ENCODE results near the gene PTPN7.
"Not testable (repeated sequence)": the region's sequence is repeated elsewhere in the genome, so short reads cannot be mapped to it uniquely, and the experiment has no call there.

Gene PTPN7

DNA sequence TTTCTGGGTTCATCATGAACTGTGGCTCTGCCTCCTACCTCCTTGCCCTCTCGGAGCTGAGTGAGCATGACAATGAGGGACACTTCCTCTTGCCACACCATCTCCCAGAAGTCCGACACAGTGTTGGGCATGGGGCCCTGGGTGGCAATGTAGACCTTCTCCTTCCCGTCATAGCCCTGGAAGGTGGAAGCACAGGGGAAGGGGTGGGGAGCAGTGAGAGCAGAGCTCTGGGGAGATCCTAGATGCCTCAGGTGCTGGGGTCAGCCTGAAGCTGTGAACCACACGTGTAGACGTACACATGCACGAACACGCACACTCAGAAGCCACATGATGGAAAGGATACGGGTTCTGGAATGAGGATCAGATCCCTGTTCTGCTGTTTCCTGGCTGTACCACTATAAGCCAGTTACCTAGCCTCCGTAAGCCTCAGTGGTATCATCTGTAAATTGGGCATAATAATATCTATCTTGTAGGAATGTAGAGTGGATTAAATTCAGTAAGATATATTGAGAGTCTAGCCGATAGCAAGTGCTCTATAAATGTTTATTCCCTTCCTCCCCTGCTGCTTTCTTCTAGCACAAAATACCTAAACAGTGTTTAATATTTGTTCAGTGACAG is 6.1 kb downstream of the PTPN7 start:
- no peak for DNase-seq

GRCh38 chr1:202153284-202153683 is 7.1 kb downstream of the PTPN7 start:
- DNase-seq = no peak

DNA sequence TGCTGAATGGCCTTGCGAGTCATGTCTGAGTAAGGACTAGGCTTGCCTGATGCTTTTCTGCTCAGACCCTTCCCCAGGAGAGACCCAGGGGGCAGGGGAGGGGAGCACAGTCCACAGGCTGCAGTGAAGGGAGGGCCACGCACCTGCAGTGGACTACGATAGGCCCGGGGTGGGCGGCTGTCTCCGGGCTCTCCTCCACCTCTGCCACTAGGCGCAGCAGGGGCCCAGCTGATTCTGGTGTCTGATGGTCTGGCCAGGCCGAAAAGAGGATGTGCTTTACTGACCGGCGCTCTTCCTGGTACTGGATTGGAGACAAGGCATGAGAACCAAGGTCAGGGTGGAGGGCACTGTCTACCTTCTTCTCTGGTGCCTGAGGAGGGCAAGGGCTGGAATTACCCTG is 8.0 kb downstream of the PTPN7 start:
- no peak for DNase-seq

GRCh38 chr1:202151045-202151444 is 9.4 kb downstream of the PTPN7 start:
- no peak for DNase-seq

DNA sequence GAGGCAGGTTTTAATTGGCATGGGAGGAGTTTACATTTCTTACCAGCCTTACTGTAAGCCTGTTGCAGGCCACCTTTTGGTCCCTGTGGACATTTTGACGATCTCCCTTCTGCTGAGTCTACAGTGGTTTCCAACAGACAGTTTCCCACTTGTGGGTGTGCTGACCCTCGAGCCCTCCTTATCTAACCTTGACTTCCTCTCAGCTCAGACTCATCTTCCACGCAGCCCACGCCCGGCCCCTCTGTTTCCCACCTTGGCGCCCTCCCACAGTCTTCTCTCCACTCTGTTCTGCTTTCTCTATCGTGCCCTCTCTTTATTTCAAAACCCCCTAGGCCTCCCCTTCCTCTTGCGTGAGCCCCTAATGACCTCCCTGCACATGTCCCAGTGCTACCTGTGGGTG is 9.8 kb downstream of the PTPN7 start:
- no peak for DNase-seq

DNA sequence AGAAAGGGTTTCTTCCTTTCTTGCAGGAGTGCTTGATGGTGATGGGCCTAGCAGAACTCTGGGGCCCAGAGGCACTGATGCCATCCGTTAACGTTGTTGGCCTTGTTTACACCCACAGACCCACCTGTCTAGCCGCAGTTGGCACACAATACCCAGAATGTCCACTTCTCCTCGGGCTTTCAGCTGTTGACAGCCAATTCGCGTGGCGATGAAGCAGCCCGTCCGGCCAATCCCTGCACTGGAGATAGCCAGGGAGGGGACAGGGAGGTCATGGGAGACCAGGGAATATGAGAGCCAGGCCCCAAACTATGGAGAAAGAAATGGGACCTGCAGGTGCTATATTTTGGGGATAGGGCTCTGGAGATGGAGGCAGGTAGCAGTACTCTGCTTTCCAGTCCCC is 10.2 kb downstream of the PTPN7 start:
- no peak for DNase-seq

- no peak for DNase-seq
These were observed 10.8 kb downstream of the PTPN7 start for GRCh38 chr1:202149566-202149965.

DNA sequence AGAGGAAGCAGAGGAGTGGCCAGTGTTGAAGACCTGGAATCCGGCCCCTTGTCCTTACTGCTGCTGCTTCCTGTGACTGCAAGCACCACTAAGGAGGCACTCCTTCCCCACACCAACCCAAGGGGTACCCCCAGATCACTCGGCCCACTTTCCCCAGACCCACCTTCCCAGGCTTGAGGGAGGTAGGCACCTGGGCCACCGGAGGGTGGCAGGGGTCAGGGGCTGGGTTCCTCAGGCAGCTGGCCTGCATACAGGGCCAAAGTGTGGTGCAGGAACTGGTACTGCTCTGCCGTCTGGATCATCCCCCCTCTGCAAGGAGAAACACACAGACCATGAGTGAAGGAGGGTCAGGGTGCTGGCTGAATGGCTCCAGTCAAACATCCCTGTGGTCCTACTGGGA is 12.0 kb downstream of the PTPN7 start:
- DNase-seq = no peak

DNA sequence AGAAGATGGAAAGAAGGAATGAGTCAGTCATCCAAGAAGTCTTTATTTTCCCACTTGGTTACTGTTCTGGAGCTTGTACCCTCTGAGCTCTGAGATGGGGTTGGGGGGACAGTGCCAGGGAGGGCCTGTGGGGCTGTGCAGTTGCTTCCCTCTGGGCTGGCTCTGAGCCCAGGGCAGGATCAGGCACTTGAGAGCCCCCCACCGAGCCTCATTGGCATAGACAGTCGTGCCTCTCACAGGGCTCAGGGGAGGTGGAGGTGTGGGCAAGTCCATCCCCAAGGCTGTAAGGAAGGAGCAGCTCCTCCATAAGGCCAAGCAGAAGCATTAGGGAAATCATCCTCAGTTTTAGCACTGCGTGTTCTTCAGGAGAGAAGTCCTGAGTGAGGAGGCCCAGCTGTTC is 13.4 kb downstream of the PTPN7 start:
- DNase-seq = no peak

DNA sequence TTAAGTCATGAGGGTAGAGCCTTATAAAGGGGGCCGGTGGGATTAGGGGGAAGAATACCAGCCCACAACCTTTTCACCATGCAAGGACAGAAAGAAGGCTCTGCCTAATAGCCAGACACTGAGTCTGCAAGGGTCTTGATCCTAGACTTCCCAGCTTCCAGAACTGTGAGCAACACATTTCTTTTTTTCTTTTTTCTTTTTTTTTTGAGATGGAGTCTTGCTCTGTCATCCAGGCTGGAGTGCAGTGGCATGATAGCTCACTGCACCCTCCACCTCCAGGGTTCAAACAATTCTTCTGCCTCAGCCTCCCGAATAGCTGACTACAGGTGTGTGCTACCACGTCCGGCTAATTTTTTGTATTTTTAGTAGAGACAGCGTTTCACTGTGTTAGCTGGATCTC is 14.1 kb downstream of the PTPN7 start:
- DNase-seq = no peak

DNA sequence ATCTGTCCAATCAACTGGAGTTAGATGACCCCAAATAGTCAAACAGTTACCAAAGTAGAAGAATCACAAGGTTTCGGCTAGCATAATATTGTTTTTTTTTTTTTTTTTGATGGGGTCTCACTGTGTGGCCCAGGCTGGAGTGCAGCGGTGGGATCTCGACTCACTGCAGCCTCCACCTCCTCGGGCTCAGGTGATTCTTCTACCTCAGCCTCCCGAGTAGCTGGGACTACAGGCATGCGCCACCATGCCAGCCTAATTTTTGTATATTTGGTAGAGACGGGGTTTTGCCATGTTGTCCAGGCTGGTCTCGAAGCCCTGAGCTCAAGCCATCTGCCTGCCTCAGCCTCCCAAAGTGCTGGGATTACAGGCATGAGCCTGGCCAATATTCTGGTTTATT is 14.7 kb downstream of the PTPN7 start:
- DNase-seq = not testable (repeated sequence)

DNA sequence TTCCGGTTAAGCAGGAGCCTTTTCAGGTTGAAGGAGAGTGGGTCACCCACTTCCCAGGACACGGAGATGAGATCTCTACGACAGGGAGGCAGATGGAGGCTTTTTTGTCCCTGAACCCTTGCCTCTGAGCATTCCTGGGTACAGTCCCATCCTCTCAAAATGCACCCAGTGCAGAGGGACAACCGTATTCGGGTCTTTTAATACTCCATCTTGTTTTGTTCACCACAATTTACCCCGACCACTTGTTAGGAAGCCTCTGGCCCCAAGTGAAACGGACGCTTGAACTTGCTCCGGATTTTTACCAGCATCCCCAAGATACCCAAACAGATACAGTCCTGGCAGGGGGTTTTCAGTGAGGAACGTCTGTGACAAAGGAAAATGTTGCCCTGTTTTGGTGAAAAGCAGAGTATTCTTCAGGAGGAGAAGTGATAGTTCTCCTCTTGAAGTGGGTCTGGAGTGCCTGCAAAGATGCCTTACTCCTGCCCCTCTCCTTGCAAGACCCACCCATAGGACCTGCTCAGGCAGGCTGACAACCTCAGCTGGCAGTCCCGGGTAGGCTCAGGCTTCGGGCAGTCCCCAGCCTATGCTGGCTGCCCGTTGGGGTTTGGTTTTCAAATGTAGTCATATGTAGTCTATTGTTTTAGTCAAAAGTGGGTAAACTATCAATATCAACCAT is 15.2 kb downstream of the PTPN7 start:
- peak in 2 of 56 donors; percentile 38 to 57 for DNase-seq

GRCh38 chr1:202144402-202145067 is 15.9 kb downstream of the PTPN7 start, which contains the start of gene ARL8A:
Gene ARL8A (minus strand): TSS chr1:202144737. CDS start chr1:202144572, 165 bp downstream.
- DNase-seq = peak in 47 of 56 donors; percentile 30 to 82 (median 62)

- peak in 8 of 56 donors; percentile 42 to 71 (median 50) for DNase-seq
These were observed 16.5 kb downstream of the PTPN7 start for GRCh38 chr1:202143768-202144401.

- DNase-seq = peak in 12 of 56 donors; percentile 26 to 71 (median 47)
These were observed 17.2 kb downstream of the PTPN7 start for GRCh38 chr1:202143011-202143767.

DNA sequence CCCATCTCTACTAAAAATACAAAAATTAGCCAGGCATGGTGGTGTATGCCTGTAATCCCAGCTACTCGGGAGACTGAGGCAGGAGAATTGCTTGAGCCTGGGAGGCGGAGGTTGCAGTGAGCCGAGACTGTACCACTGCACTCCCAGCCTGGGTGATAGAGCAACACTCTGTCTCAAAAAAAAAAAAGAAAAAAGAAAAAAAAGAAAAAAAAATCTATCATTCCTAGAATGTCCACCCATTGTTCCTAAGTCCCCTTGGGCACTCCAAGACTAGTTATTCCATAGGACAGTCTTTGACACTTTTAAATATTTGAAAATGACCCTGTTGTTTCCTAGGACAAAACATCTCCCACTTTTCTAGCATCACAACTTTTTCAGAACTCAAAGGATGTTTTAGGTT is 18.9 kb downstream of the PTPN7 start:
- not testable (repeated sequence) for DNase-seq

GRCh38 chr1:202140833-202141232 is 19.6 kb downstream of the PTPN7 start:
- DNase-seq = no peak

GRCh38 chr1:202135221-202135721 is 25.1 kb downstream of the PTPN7 start:
- peak in 48 of 56 donors; percentile 31 to 81 (median 58) for DNase-seq

DNA sequence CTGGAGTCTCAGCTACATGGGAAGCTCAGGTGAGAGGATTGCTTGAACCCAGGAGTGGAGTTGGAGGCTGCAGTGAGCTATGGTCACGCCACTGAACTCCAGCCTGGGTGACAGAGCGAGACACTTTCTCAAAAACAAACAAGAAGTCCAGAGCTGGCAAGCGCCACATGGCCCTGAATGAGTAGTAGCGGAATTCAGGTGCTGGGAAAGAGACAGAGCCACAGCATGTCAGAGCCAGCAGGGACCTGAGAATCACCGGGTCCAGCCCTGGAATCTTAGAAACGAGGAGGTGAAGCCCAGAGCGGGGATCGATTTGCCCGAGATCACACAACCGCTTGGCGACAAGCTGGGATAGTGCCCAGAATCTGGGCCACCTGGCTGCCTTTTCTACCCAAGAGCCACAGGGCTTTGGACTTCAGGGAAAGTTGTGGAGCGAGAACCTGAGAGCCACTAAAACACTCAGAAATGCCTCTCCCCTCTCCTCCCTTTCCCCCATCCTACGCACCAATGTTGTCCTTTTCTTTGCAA is 25.7 kb downstream of the PTPN7 start:
- DNase-seq = peak in 1 of 56 donors; percentile 76

DNA sequence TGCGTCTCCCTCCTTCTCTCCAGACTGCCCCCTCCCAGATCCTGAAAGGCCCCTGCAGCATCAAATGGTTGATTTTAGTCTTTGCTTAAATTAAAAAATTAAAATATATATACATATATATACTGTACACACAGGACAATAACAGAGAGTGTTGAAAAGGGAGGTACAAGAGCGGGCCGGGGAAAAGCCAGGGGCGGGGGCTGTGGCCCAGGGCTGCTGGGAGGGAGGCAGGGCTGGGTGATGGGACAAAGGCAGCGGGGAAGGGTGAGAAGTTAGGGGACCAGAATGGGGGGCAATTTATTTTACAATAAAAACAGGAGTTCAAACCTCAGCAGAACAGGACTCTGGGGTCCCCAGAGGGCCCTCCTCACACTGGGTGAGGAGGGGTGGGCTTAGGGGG is 26.4 kb downstream of the PTPN7 start:
- no peak for DNase-seq

GRCh38 chr1:202133496-202133895 is 26.9 kb downstream of the PTPN7 start:
- DNase-seq = peak in 2 of 56 donors; percentile 23 to 30

Measured in nucleus accumbens (tissue), 56 donors.